HepG2 (cell line): ENCODE results near the gene CGB3. TPM values are rescaled to one million over a fixed set of nuclear protein-coding genes. Genes with fewer than 3 reads are reported as not detected.

ENCODE experiments used
- MIER2 ChIP-seq: IDR thresholded peaks from 2 replicates; pipeline ENCODE4 v1.6.1; 2016; ENCODE audit warnings: missing biosample characterization, missing genetic modification reagents
- SAFB2 ChIP-seq: sonication (generic); formaldehyde crosslinking; IDR thresholded peaks from 2 replicates; pipeline ENCODE4 v1.5.1; 2020; ENCODE audit warnings: missing genetic modification reagents, low read depth, mild to moderate bottlenecking, borderline replicate concordance
- SKI ChIP-seq: fragments of 450-650 bp; IDR thresholded peaks from one replicate; pipeline ENCODE4 v1.6.1; 2018; ENCODE audit warnings: mild to moderate bottlenecking; ENCODE audit not compliant: partially characterized antibody
- SYNCRIP ChIP-seq: fragments of 200-400 bp; formaldehyde crosslinking; IDR thresholded peaks from 2 replicates; pipeline ENCODE4 v1.6.1; 2018; ENCODE audit warnings: mild to moderate bottlenecking, low read depth, low read length; ENCODE audit not compliant: insufficient read depth
- ZNF256 ChIP-seq: sonication (generic); formaldehyde crosslinking; conservative IDR thresholded peaks from 2 replicates; pipeline ENCODE4 v1.4.0; 2020; ENCODE audit warnings: missing genetic modification reagents
- polyA plus RNA-seq, 8 experiments: library from polyadenylated mRNA; depleted of rRNA in 3 of 8; stranded (reverse) in 7 of 8; unstranded in 1 of 8; fragments of >200 nt; fragmentation: Illumina TruSeq in 4 of 8; extraction: Trizol in 4 of 8; gene quantifications; 2 replicates each; pipeline versions ENCODE4 v1.2.1 to v1.2.3, GENCODE V29; 2011 to 2016; ENCODE audit warnings: low read depth in 4 of 8, missing spikeins in 1 of 8, mixed read lengths in 1 of 8; ENCODE audit not compliant: insufficient read depth in 1 of 8
- total RNA-seq, 5 experiments: library from RNA; depleted of rRNA; stranded (reverse); fragments of >200 nt; fragmentation: Illumina TruSeq; extraction: Trizol; gene quantifications; 2 replicates each; pipeline ENCODE4 v1.2.3, GENCODE V29; 2016; ENCODE audit warnings: low read depth in 1 of 5
- TF ChIP-seq, protein P1 (sequence below): IDR thresholded peaks from 2 replicates; pipeline ENCODE4 v1.6.1; 2016; ENCODE audit warnings: low read depth, missing genetic modification reagents, missing compliant biosample characterization
- TF ChIP-seq, protein P2 (sequence below): sonication (generic); formaldehyde crosslinking; conservative IDR thresholded peaks from 2 replicates; pipeline ENCODE4 v1.8.0; 2022; ENCODE audit warnings: missing genetic modification reagents
- TF ChIP-seq, protein P3 (sequence below): sonication (generic); formaldehyde crosslinking; conservative IDR thresholded peaks from 2 replicates; pipeline ENCODE4 v1.8.1; 2023; ENCODE audit warnings: missing genetic modification reagents
- TF ChIP-seq, protein P4 (sequence below): sonication (generic); formaldehyde crosslinking; IDR thresholded peaks from 2 replicates; pipeline ENCODE4 v1.8.0; 2022; ENCODE audit warnings: mild to moderate bottlenecking, missing genetic modification reagents

The CGB3 gene
- total and polyA plus RNA-seq, 2 of the 13 experiments (the other 11 are each of a cell fraction or from before 2014, with no cell fraction given) = not detected

DNA sequence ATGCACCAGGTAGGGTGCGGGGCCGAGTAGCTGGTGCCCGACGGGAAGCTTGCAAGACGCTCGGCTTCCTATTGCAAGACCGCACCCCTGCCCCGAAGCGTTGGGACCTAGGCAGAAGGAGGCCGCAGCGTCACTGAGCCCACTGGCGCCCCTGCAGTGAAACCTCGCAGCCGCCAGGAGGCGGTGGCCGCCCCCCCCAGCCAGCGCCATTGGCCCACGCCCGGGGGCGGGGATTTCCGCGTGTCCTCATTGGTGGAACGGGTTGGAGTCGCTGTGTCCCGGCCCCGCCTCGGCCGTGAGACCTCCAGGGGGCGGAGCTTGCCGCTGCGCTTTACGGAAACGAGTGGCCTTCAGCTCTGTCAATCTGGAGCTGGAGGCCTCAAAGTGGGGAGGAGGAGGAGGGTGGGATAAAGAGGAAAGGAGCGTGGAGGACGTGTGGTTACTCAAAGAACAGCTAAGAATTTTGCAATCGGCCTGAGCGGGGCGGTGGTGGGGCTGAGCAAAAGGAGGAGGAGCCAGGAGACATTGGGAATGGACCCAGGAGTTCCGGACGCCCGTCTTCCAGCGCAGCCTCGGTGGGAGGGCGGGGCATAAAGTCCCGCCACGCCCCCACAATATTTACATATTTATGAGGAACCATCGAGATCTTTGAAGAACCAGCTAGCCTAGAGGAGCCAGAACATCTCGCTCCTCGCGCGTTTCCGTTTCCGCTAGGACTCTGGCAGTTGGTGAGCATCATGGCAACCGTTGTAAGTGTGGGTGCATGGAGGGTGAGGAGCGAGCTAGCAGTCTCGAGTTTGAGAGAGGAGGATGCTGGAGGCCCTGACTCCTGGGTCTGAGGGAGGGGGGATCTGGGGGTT, 30.7 kb downstream of the CGB3 start, which contains the start of the genes GYS1 and RUVBL2 (continued):
- TF ChIP-seq SAFB2 (peak; percentile 69; the same call in 1 of the 2 replicates), SYNCRIP (no peak), SKI (no peak), MIER2 (CRISPR knock-in tag) (no peak), ZNF256 (CRISPR knock-in tag) (no peak)
- TF ChIP-seq, protein P1, sequence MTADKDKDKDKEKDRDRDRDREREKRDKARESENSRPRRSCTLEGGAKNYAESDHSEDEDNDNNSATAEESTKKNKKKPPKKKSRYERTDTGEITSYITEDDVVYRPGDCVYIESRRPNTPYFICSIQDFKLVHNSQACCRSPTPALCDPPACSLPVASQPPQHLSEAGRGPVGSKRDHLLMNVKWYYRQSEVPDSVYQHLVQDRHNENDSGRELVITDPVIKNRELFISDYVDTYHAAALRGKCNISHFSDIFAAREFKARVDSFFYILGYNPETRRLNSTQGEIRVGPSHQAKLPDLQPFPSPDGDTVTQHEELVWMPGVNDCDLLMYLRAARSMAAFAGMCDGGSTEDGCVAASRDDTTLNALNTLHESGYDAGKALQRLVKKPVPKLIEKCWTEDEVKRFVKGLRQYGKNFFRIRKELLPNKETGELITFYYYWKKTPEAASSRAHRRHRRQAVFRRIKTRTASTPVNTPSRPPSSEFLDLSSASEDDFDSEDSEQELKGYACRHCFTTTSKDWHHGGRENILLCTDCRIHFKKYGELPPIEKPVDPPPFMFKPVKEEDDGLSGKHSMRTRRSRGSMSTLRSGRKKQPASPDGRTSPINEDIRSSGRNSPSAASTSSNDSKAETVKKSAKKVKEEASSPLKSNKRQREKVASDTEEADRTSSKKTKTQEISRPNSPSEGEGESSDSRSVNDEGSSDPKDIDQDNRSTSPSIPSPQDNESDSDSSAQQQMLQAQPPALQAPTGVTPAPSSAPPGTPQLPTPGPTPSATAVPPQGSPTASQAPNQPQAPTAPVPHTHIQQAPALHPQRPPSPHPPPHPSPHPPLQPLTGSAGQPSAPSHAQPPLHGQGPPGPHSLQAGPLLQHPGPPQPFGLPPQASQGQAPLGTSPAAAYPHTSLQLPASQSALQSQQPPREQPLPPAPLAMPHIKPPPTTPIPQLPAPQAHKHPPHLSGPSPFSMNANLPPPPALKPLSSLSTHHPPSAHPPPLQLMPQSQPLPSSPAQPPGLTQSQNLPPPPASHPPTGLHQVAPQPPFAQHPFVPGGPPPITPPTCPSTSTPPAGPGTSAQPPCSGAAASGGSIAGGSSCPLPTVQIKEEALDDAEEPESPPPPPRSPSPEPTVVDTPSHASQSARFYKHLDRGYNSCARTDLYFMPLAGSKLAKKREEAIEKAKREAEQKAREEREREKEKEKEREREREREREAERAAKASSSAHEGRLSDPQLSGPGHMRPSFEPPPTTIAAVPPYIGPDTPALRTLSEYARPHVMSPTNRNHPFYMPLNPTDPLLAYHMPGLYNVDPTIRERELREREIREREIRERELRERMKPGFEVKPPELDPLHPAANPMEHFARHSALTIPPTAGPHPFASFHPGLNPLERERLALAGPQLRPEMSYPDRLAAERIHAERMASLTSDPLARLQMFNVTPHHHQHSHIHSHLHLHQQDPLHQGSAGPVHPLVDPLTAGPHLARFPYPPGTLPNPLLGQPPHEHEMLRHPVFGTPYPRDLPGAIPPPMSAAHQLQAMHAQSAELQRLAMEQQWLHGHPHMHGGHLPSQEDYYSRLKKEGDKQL (CRISPR knock-in tag) = no peak
- TF ChIP-seq, protein P2, sequence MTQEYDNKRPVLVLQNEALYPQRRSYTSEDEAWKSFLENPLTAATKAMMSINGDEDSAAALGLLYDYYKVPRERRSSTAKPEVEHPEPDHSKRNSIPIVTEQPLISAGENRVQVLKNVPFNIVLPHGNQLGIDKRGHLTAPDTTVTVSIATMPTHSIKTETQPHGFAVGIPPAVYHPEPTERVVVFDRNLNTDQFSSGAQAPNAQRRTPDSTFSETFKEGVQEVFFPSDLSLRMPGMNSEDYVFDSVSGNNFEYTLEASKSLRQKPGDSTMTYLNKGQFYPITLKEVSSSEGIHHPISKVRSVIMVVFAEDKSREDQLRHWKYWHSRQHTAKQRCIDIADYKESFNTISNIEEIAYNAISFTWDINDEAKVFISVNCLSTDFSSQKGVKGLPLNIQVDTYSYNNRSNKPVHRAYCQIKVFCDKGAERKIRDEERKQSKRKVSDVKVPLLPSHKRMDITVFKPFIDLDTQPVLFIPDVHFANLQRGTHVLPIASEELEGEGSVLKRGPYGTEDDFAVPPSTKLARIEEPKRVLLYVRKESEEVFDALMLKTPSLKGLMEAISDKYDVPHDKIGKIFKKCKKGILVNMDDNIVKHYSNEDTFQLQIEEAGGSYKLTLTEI = no peak
- TF ChIP-seq, protein P3, sequence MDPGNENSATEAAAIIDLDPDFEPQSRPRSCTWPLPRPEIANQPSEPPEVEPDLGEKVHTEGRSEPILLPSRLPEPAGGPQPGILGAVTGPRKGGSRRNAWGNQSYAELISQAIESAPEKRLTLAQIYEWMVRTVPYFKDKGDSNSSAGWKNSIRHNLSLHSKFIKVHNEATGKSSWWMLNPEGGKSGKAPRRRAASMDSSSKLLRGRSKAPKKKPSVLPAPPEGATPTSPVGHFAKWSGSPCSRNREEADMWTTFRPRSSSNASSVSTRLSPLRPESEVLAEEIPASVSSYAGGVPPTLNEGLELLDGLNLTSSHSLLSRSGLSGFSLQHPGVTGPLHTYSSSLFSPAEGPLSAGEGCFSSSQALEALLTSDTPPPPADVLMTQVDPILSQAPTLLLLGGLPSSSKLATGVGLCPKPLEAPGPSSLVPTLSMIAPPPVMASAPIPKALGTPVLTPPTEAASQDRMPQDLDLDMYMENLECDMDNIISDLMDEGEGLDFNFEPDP = no peak
- TF ChIP-seq, protein P4, sequence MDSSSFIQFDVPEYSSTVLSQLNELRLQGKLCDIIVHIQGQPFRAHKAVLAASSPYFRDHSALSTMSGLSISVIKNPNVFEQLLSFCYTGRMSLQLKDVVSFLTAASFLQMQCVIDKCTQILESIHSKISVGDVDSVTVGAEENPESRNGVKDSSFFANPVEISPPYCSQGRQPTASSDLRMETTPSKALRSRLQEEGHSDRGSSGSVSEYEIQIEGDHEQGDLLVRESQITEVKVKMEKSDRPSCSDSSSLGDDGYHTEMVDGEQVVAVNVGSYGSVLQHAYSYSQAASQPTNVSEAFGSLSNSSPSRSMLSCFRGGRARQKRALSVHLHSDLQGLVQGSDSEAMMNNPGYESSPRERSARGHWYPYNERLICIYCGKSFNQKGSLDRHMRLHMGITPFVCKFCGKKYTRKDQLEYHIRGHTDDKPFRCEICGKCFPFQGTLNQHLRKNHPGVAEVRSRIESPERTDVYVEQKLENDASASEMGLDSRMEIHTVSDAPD (CRISPR knock-in tag) = no peak
- TF ChIP-seq, all 625 proteins: peak for 204
